T47D (cell line): ENCODE results near the gene TDP1.
A peak's percentile ranks its signal among the peaks of the same experiment; 100 is the strongest.

ENCODE experiments used
- DNase-seq, 2 experiments: peaks; one replicate each; pipeline versions ENCODE4 v3.0.0 to v3.0.0-alpha.2; 2011 to 2012; ENCODE audit warnings: low read depth in 1 of 2, low spot score in 1 of 2
- JUND ChIP-seq: IDR thresholded peaks from 2 replicates; pipeline ENCODE4 v1.6.1; 2012; ENCODE audit warnings: low read depth
- in situ Hi-C: cut with HindIII; loops from 2 replicates; pipeline ENCODE4 v1.10.0; 2016; ENCODE audit warnings: low sequenced_read_pairs, low pct_unique_long_range_greater_than_20kb

Gene TDP1

GRCh38 chr14:90050271-90050670, 94.5 kb downstream of the TDP1 start:
- in situ Hi-C loops: no loop called here
- no peak for DNase-seq
- TF ChIP-seq JUND: no peak

GRCh38 chr14:90053044-90053443, 97.3 kb downstream of the TDP1 start:
- in situ Hi-C loops: no loop called here
- no peak for DNase-seq
- no peak for TF ChIP-seq JUND

DNA sequence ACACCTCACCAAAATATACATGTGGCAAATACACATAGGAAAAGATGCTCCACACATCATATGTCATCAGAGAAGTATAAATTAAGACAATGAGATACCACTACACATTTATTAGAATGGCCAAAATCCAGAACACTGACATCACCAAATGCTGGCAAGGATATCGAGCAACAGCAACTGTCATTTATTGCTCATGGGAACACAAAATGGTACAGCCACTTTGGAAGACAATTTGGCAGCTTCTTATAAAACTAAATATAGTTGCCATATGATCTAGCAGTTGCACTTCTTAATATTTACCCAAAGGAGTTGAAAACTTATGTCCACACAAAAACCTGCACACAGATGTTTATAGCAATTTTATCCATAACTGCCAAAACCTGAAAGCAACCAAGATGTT, 99.1 kb downstream of the TDP1 start:
- in situ Hi-C loops: no loop called here
- no peak for TF ChIP-seq JUND

DNA sequence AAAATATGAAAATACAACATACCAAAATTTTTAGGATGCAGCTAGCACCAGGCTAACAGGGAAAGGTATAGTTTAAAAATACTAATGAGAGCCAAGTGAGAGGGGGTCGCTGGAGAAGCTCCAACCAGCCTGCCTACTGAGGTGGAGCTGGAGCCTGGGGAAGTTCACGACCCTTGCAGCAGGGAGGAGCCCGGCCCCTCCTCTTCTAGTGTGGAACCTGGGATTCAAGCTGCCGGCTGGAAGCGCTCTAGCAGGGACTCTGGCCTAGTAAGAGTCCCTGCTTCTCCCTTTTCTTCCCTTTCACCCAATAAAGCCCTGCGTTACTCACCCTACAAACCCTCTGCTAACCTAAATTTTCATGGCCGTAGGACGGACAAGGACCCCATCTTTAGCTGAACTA, 101.1 kb downstream of the TDP1 start:
- no peak for DNase-seq
- in situ Hi-C loops: no loop called here
- TF ChIP-seq JUND: no peak

More for the DNA sequence above, 99.1 kb downstream of the TDP1 start:
- no peak for DNase-seq

- TF ChIP-seq JUND: no peak
- DNase-seq: no peak
- in situ Hi-C loops: no loop called here
Observed at GRCh38 chr14:90058876-90059458, 103.2 kb downstream of the TDP1 start.

DNA sequence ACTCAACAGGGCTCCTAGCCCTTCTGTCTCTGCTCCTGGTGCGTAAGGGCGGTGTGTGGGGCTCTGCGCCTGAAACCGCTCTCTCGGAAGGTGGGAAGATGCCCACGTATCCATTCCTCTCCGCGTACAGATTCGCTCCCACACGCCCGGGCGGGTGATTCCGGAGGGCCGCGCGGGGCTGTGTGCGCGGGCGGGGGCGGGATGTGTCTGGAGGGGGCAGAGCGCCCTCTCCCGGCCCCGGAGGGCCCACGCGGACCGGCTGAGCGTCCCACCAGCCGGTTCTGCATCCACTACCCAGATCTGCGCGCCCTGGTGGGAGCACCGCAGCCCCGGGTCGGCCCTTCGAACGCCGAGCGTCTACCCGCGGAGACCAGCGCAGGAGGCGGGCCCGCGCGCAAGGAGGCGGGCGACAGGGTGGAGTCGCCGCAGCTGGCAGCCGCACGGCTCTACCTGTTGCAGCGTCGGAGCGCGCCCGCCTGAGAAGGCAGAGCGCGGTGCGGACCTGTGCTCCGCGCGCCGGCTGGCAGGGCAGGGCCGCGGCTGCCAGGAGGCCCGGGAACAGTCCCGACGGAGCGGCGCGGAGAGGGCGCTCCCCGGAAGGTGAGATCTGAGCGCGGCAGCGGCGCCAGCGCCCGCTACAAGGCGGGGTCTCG, 104.7 kb downstream of the TDP1 start:
- in situ Hi-C loops: no loop called here
- DNase-seq: peak; percentile 80 to 90
- TF ChIP-seq JUND: no peak

- DNase-seq: no peak
- no peak for TF ChIP-seq JUND
- in situ Hi-C loops: no loop called here
Observed at GRCh38 chr14:90060965-90061684, 105.4 kb downstream of the TDP1 start.

GRCh38 chr14:90061685-90062126, 106.0 kb downstream of the TDP1 start, which contains the start of gene KCNK13:
Gene KCNK13 (plus strand): TSS chr14:90061994. CDS start chr14:90062206, 212 bp downstream.
- no peak for TF ChIP-seq JUND
- peak; percentile 21 to 59 for DNase-seq
- in situ Hi-C loops: no loop called here

GRCh38 chr14:90062127-90062794, 106.5 kb downstream of the TDP1 start:
- peak; percentile 57 to 86 for DNase-seq
- TF ChIP-seq JUND: no peak
- in situ Hi-C loops: no loop called here

DNA sequence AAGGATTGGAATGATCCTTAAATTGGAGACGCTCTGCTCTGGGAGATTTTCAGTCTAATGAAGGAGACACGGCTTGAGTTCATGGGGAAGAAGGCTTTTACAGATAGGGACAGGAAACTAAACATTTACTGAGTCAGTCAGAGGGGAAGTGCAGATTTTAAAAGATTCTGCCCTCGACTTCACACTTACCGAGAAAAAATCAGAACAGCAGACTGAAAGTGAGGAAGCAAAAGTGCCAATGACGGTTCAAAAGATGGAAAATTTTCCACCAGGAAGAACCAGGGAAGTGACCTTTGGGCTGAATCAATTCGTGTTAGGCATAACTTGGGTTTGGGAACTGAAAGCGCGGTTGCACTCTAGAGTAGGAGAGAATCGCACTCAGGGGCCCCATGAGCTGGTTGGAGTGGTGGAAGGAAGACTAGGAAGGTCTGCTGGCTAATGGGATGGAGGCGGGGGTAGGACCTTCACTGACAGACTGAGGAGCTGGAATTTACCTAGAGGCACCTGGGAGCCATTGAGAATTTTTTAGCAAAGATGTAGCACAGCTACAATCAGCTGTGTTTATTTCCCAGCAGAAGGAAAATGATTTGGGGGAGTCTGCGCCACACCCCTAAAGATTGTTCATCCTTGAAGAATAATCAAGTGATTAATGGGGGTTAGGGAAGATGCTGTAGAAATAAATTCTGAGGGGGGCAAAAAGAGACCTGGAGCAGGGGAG, 107.3 kb downstream of the TDP1 start:
- no peak for DNase-seq

GRCh38 chr14:90072350-90072749, 116.6 kb downstream of the TDP1 start:
- no peak for TF ChIP-seq JUND
- in situ Hi-C loops: no loop called here
- DNase-seq: no peak

More for the DNA sequence above, 107.3 kb downstream of the TDP1 start:
- no peak for TF ChIP-seq JUND
- in situ Hi-C loops: no loop called here

DNA sequence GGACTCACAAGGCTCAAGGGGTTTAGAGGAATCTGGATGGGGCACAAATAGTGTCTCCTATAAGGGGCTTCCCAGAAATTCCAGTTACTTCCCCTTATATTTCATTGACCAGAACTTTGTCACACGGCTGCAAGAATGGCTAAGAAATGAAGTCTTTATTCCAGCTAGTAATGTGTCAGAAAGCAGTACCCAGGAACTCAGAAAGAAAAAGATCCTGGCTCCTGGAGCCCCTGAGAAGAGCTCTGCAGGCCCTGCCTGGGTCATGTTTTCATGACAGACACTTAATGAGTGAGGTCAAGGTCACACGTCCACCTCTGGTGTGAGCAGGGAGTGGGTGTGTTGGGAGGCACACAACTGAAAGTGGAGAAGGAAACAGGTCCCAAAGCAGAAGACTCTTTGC, 123.8 kb downstream of the TDP1 start:
- DNase-seq: no peak
- in situ Hi-C loops: no loop called here
- no peak for TF ChIP-seq JUND

DNA sequence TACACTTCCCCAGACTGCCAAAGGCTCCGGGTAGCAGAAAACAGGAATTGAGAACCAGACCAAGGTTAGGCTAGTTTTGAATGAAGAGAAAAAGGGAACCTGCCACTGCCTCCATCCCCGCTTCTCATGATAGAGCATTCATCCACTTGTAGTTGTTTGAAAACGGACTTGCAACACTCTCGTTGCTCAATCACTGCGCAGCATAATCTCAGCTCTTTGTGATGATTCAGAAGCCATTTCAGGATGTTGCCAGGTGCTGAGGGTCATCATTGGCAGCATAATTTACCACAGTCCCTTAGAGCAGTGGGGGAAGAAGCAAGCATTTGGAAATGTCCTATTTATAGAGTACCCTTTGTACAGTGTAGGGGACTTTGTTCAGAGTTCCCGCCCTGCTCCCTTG, 131.7 kb downstream of the TDP1 start:
- TF ChIP-seq JUND: no peak

More for the DNA sequence above, 131.7 kb downstream of the TDP1 start:
- in situ Hi-C loops: no loop called here
- DNase-seq: no peak
